DND-41 (cell line): ENCODE results near the gene MTOR.
"Not testable (repeated sequence)": the region's sequence is repeated elsewhere in the genome, so short reads cannot be mapped to it uniquely, and the experiment has no call there.

ENCODE experiments used
- ATAC-seq: fragments of 200-7000 bp; cut with Tn5 transposase; 3 replicates; pipeline ENCODE4 v1.9.1; 2021; ENCODE audit warnings: low read depth; ENCODE audit not compliant: insufficient read depth
- DNase-seq: peaks from one replicate; pipeline ENCODE4 v3.0.0-alpha.2; 2020
- H2AFZ ChIP-seq: 2 replicates; pipeline ENCODE4 v1.6.0; 2012; ENCODE audit warnings: low read depth, low read length
- H3K27ac ChIP-seq: 2 replicates; pipeline ENCODE4 v1.5.1; 2012; ENCODE audit warnings: low read length, inconsistent platforms
- H3K27me3 ChIP-seq: fragments of 200-600 bp; sonication (generic); 2 replicates; pipeline ENCODE4 v1.6.0; 2012; ENCODE audit warnings: low read length, mild to moderate bottlenecking, inconsistent platforms; ENCODE audit not compliant: insufficient read depth, poor library complexity
- H3K36me3 ChIP-seq: 2 replicates; pipeline ENCODE4 v1.5.1; 2012; ENCODE audit warnings: low read length, inconsistent platforms; ENCODE audit not compliant: insufficient read depth
- H3K4me1 ChIP-seq: 2 replicates; pipeline ENCODE4 v1.5.1; 2012; ENCODE audit warnings: mild to moderate bottlenecking, low read length; ENCODE audit not compliant: insufficient read depth
- H3K4me2 ChIP-seq: 2 replicates; pipeline ENCODE4 v1.6.0; 2012; ENCODE audit warnings: mild to moderate bottlenecking, moderate library complexity, low read length, inconsistent platforms; ENCODE audit not compliant: insufficient read depth
- H3K4me3 ChIP-seq, 2 experiments: fragments of 200-600 bp in 1 of 2; shearing (Covaris generic) in 1 of 2; 2 replicates each; pipeline ENCODE4 v1.5.1; 2012 to 2016; ENCODE audit warnings: inconsistent platforms in 2 of 2, low read length in 2 of 2, mild to moderate bottlenecking in 2 of 2, low read depth in 1 of 2, moderate library complexity in 1 of 2
- H3K79me2 ChIP-seq: 2 replicates; pipeline ENCODE4 v1.6.0; 2012; ENCODE audit warnings: low read length, inconsistent platforms; ENCODE audit not compliant: insufficient read depth
- H3K9ac ChIP-seq: 2 replicates; pipeline ENCODE4 v1.6.0; 2012; ENCODE audit warnings: low read depth, mild to moderate bottlenecking, inconsistent platforms, low read length, moderate library complexity
- H3K9me3 ChIP-seq: 2 replicates; pipeline ENCODE4 v1.5.1; 2012; ENCODE audit warnings: low read length, moderate library complexity, mild to moderate bottlenecking, inconsistent platforms; ENCODE audit not compliant: insufficient read depth, severe bottlenecking
- H4K20me1 ChIP-seq: 2 replicates; pipeline ENCODE4 v1.6.0; 2012; ENCODE audit warnings: low read length; ENCODE audit not compliant: insufficient read depth
- CTCF ChIP-seq: IDR thresholded peaks from 2 replicates; pipeline ENCODE4 v1.5.1; 2012; ENCODE audit warnings: borderline replicate concordance, low read length, moderate library complexity, mild to moderate bottlenecking; ENCODE audit not compliant: poor library complexity, severe bottlenecking; ENCODE audit errors: extremely low read depth
- EZH2 ChIP-seq: IDR thresholded peaks from 3 replicates; pipeline ENCODE4 v1.6.1; 2012; ENCODE audit warnings: borderline replicate concordance, low read depth, mild to moderate bottlenecking, moderate library complexity, low read length, inconsistent platforms; ENCODE audit not compliant: severe bottlenecking

The MTOR gene

DNA sequence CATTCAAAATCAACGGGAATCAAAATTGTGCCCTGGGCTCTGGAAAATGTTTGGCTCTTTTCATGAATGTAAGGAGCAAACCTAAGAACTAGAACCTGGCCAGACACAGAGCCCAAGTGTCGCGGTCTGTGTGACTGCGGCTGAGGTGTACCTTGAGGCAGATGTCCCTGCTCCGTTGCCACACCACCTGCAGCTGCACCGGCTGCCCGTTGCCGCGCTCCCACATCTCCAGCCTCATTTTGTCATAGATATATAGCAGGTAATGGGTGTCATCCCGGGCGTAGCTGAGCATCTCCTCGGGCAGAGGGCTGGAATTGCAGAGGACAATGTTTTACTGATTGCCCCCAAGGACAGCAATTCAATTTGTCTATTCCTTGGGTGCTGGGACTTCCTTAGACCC lies 181.4 kb downstream of the MTOR start:
- peaks cover 4% of the 10 kb centered on the region; the same call in 1 of the 2 replicates for H4K20me1 ChIP-seq
- H3K79me2 ChIP-seq = no peaks in the 10 kb centered on the region
- ATAC-seq (no peak), DNase-seq (no peak)
- H3K27ac ChIP-seq = no peak overlapping the region
- H3K4me1 ChIP-seq = no peaks in the 10 kb centered on the region
- H2AFZ ChIP-seq = no peak overlapping the region
- H3K4me2 ChIP-seq = no peak overlapping the region
- no peak for TF ChIP-seq EZH2
- no peak for TF ChIP-seq CTCF
- no peak overlapping the region for H3K4me3 ChIP-seq
- no peak overlapping the region for H3K9ac ChIP-seq
- no peaks in the 10 kb centered on the region for H3K9me3 ChIP-seq
- H3K36me3 ChIP-seq = peaks cover 67% of the 10 kb centered on the region
- no peaks in the 10 kb centered on the region for H3K27me3 ChIP-seq

- Histone ChIP-seq H3K9ac (no peak overlapping the region), H2AFZ (no peak overlapping the region), H3K9me3 (no peaks in the 10 kb centered on the region), H4K20me1 (peaks cover 4% of the 10 kb centered on the region; the same call in 1 of the 2 replicates), H3K27me3 (no peaks in the 10 kb centered on the region), H3K27ac (no peak overlapping the region), H3K79me2 (no peaks in the 10 kb centered on the region), H3K36me3 (peaks cover 88% of the 10 kb centered on the region), H3K4me3 (no peak overlapping the region), H3K4me2 (no peak overlapping the region), H3K4me1 (no peaks in the 10 kb centered on the region)
- ATAC-seq (no peak), DNase-seq (no peak)
- no peak for TF ChIP-seq EZH2
- TF ChIP-seq CTCF = no peak
Measured at GRCh38 chr1:11078631-11079030, 183.7 kb downstream of the MTOR start.

DNA sequence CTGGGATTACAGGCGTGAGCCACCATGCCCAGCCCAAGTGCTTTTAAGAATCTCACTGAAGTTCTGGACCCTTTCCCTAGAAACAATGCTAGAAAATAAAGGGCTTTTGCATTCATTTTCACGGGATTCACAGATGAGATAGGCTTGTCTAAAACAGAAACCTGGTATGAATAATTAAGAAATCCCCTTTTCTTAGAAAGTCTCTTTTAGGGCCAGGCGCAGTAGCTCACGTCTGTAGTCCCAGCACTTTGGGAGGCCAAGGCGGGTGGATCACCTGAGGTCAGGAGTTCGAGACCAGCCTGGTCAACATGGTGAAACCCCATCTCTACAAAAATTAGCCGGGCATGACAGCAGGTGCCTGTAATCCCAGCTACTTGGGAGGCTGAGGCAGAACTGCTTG lies 189.0 kb downstream of the MTOR start:
- not testable (repeated sequence) for H3K4me1 ChIP-seq, H3K27ac ChIP-seq, H3K4me2 ChIP-seq, DNase-seq, H2AFZ ChIP-seq, ATAC-seq, H3K79me2 ChIP-seq, H4K20me1 ChIP-seq, H3K27me3 ChIP-seq, H3K4me3 ChIP-seq, H3K9me3 ChIP-seq, H3K9ac ChIP-seq
- peaks cover 88% of the 10 kb centered on the region for H3K36me3 ChIP-seq

- no peak for DNase-seq
- Histone ChIP-seq H3K4me2 (no peak overlapping the region), H2AFZ (no peak overlapping the region), H3K27me3 (no peaks in the 10 kb centered on the region), H3K9me3 (no peaks in the 10 kb centered on the region), H3K4me1 (no peaks in the 10 kb centered on the region), H3K4me3 (no peak overlapping the region), H3K79me2 (no peaks in the 10 kb centered on the region), H3K9ac (no peak overlapping the region), H3K36me3 (peaks cover 90% of the 10 kb centered on the region), H4K20me1 (peaks cover 5% of the 10 kb centered on the region), H3K27ac (no peak overlapping the region)
- TF ChIP-seq CTCF (no peak), EZH2 (no peak)
- no peak for ATAC-seq
Measured at GRCh38 chr1:11072216-11072917, 190.0 kb downstream of the MTOR start.
